ENCODE results near the gene S100A3. TPM values are rescaled to one million over a fixed set of nuclear protein-coding genes. Genes with fewer than 3 reads are reported as not detected.

Gene S100A3
- total RNA-seq, result under 1 TPM in 1 of 6 experiments, not detected in 5; 0.29 TPM
- long read RNA-seq, result 0 reads

- H3K27ac ChIP-seq, result no peak within 1 kb of the TSS
- H3K36me3 ChIP-seq, result no peaks in the 10 kb centered on the region
- DNase-seq, result no peak
- H3K9me3 ChIP-seq, result no peaks in the 10 kb centered on the region
- 71% methylated on average over 4 of the region's 14 CpGs for WGBS (ENCODE audit: insufficient coverage, low coverage, low lambda C conversion rate, missing lambda C conversion rate)
- H3K27me3 ChIP-seq, result no peaks in the 10 kb centered on the region
- peak in 1 of 4 donors; percentile 41 for ATAC-seq
- TF ChIP-seq POLR2A (IDR thresholded peaks at IDR 0.05) (no peak), CTCF (IDR thresholded peaks at IDR 0.05) (no peak)
- no peak within 1 kb of the TSS for H3K4me3 ChIP-seq
- intact Hi-C loops (cut with DNase I), result no loop called here
- no peaks in the 10 kb centered on the region for H3K4me1 ChIP-seq
These were observed at the start of gene S100A3 for GRCh38 chr1:153548722-153549688. Gene S100A3 (minus strand): TSS chr1:153549258. CDS start chr1:153548485, 773 bp downstream.

DNA sequence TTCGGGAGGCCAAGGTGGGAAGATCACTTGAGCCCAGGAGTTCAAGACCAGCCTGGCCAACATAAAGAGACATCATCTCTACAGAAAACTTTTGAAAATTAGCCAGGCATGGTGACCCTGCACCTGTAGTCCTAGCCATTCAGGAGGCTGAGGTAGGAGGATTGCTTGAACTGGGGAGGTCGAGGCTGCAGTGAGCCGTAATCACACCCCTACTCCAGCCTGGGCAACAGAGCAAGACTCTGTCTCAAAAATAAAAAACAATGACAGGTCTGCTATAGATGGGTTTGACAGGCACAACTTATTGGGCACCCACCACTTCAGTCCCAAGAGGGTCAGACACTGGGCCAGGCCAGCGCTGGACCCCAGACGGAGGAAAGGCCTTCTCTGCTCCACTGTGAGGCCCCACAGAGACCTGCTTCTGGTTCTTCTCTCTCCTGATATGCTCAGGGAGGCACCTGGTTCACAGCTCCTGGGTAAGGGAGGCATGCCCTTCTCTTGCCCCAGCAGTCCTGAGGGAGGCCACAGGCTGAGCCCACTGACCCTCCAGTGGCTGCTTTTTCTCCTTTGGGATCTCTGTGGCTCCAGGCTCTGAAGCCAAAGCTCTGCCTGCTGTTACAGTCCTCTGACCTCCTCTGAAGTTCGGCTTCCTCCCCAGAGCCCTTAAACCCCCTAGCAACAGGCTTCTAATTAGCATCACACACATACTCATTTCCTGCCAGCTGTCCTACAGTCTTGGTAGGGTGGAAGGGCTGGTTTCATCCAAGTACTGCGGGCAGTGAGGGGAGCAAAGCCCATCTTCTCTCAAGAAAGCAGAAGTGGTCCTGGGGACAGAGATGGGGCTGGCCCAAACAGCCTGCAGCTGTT lies 49.5 kb upstream of the S100A3 start:
- no peak overlapping the region for H3K4me3 ChIP-seq
- TF ChIP-seq CTCF (IDR thresholded peaks at IDR 0.05) (no peak), POLR2A (IDR thresholded peaks at IDR 0.05) (no peak)
- no peaks in the 10 kb centered on the region for H3K36me3 ChIP-seq
- DNase-seq, result no peak
- no peaks in the 10 kb centered on the region for H3K27me3 ChIP-seq
- WGBS (ENCODE audit: insufficient coverage, low coverage, low lambda C conversion rate, missing lambda C conversion rate), result 76% methylated on average over 7 of the region's 7 CpGs
- H3K9me3 ChIP-seq, result no peaks in the 10 kb centered on the region
- no peak overlapping the region for H3K27ac ChIP-seq
- ATAC-seq, result peak; percentile 29 to 56 (median 42)
- intact Hi-C loops (cut with DNase I), result no loop called here
- no peaks in the 10 kb centered on the region for H3K4me1 ChIP-seq

DNA sequence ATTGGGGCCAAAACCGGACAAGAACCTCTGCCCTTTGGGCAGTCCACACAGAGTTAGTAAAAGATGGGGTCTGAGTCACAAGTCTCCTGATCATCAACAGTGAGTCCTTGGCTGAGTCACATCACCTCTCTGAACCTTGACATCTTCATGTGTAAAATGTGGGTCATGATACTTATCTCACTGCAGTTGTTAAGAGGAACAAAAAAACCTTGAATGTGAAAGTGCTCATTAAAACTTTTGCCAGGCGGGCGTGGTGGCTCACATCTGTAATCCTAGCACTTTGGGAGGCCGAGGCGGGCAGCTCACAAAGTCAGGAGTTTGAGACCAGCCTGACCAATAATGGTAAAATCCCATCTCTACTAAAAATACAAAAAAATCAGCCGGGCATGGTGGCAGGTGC lies 48.1 kb upstream of the S100A3 start:
- WGBS (ENCODE audit: insufficient coverage, low coverage, low lambda C conversion rate, missing lambda C conversion rate), result 91% methylated on average over 5 of the region's 6 CpGs
- ATAC-seq, result peak in 1 of 4 donors; percentile 67
- H3K27ac ChIP-seq, result no peak overlapping the region

More for the DNA sequence above, 48.1 kb upstream of the S100A3 start:
- Histone ChIP-seq H3K4me3 (no peak overlapping the region), H3K36me3 (no peaks in the 10 kb centered on the region), H3K9me3 (no peaks in the 10 kb centered on the region), H3K27me3 (no peaks in the 10 kb centered on the region), H3K4me1 (no peaks in the 10 kb centered on the region)
- intact Hi-C loops (cut with DNase I), result no loop called here
- TF ChIP-seq CTCF (IDR thresholded peaks at IDR 0.05) (no peak), POLR2A (IDR thresholded peaks at IDR 0.05) (no peak)
- DNase-seq, result no peak

Measured in right lobe of liver (tissue), 6 donors.